GM18858 (cell line): ENCODE data around the gene CDC42BPB.

Source experiments
- ATAC-seq: cut with Tn5 transposase; IDR thresholded peaks from one replicate; pipeline ENCODE4 v1.9.1; 2021; ENCODE audit not compliant: unreplicated experiment

CDC42BPB gene

GRCh38 chr14:102920273-102920997 lies 136.9 kb downstream of the CDC42BPB start:
- ATAC-seq = no peak

- no peak for ATAC-seq
Observed at GRCh38 chr14:102918438-102918837, 138.9 kb downstream of the CDC42BPB start.

- no peak for ATAC-seq
Observed at GRCh38 chr14:102917469-102918211, 139.7 kb downstream of the CDC42BPB start.

GRCh38 chr14:102917056-102917385 lies 140.3 kb downstream of the CDC42BPB start:
- ATAC-seq = no peak

GRCh38 chr14:102916347-102917055 lies 140.8 kb downstream of the CDC42BPB start:
- ATAC-seq = no peak

- no peak for ATAC-seq
Observed at GRCh38 chr14:102915292-102916110, 141.8 kb downstream of the CDC42BPB start.

- ATAC-seq = no peak
Observed at GRCh38 chr14:102914474-102915291, 142.7 kb downstream of the CDC42BPB start.

GRCh38 chr14:102913341-102914211 lies 143.8 kb downstream of the CDC42BPB start:
- ATAC-seq = no peak

- no peak for ATAC-seq
Observed at GRCh38 chr14:102911991-102912761, 145.2 kb downstream of the CDC42BPB start.

- no peak for ATAC-seq
Observed at GRCh38 chr14:102911541-102911951, 145.8 kb downstream of the CDC42BPB start.

- no peak for ATAC-seq
Observed at GRCh38 chr14:102910442-102910841, 146.9 kb downstream of the CDC42BPB start.

GRCh38 chr14:102909911-102910310 lies 147.4 kb downstream of the CDC42BPB start:
- ATAC-seq = no peak

- no peak for ATAC-seq
Observed at GRCh38 chr14:102909462-102909861, 147.9 kb downstream of the CDC42BPB start.

GRCh38 chr14:102908766-102909455 lies 148.4 kb downstream of the CDC42BPB start:
- ATAC-seq = no peak

- ATAC-seq = no peak
Observed at GRCh38 chr14:102907980-102908730, 149.2 kb downstream of the CDC42BPB start.

- ATAC-seq = no peak
Observed at GRCh38 chr14:102907303-102907844, 150.0 kb downstream of the CDC42BPB start.
